Epidermal melanocyte (primary cell): ENCODE measurements around the gene GPR153.

ENCODE experiments used
- DNase-seq: peaks from one replicate; pipeline ENCODE4 v3.0.0; 2011; ENCODE audit warnings: low spot score; ENCODE audit not compliant: insufficient read length

GPR153 gene

GRCh38 chr1:6206520-6206855 is 54.4 kb downstream of the GPR153 start:
- no peak for DNase-seq

DNA sequence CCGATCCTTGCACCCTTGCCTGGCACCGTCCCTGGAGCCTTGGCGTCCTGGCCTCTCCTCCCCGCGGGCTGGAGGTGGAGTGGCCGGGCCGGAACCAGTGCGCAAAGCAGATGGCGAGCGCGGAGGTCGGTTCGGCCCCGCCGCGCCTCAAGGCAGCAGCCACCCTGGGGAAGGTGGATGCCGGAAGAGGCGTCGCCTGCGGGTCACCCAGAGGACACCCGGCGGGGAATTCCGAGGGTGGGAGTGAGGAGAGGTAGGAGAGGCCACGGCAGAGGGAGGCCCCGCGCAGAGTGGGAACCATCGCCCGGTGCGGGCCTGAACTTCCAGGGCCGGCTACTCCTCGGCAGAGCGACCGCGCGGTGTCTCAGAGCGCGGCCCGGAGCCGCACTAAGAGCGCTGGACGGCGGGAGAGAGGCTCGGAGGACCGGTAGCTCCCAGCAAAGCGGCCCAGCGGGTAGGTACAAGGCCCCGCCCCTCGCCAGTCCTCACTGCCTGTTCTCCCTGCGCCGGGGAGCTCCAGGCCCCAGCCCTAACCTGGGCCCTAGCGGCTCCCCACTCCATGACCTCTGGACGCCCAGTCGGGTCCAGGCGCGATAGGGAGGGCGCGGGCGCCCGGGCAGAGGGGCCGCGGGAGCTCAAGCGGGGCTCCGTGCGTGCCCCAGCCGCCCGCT is 54.9 kb downstream of the GPR153 start, which contains the start of gene RNF207:
Gene RNF207 (plus strand): TSS at position 271 of the 671 bp plus-strand sequence. CDS start 417 bp downstream, outside the sequence.
- DNase-seq = no peak

DNA sequence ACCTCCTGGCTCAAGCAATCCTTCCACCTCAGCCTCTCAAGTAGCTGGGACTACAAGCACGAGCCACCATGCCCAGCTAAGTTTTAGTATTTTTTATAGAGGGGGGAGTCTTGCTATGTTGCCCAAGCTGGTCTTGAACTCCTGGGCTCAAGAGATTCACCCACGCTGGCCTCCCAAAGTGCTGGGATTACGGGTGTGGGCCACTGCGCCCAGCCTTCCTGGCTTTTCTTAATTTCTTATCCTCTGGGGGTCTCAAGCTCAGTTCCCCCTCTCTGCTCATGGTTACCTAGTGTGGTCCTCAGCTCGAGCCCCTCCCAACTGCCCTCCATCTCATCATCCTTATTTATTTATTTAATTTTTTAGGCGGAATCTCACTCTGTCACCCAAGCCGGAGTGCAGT is 58.6 kb downstream of the GPR153 start:
- DNase-seq = no peak

DNA sequence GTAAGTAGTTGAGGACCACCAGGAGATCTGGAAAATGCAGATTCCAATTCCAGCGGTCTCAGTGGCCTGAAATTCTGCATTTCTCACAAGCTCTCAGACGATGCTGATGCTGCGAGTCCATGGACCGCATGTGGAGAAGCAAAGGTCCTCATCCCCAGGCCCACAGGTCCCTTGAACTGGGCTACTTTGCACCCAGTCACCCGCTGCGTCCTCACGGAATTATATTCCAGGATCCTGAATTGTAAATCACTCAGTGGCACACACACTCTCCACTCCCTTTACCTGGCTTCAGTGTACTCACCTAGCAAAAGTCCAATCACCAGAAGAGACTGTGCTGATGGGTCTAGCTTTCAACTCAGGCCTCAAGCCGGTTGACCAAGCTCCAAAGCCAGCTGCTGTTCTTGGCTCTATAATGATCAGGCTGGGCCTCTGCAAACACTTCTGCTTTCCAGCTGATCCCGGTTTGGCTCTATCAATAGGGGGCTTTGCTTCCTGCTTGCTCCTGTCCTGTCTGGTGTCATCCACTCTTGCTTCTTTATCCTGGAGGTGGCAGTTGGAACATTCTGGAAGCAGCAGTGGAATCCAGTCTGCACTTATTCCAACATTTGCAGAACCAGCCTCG is 60.6 kb downstream of the GPR153 start:
- no peak for DNase-seq

GRCh38 chr1:6199298-6200187 is 61.4 kb downstream of the GPR153 start, which contains the start of gene RPL22:
Gene RPL22, minus strand, starts transcription at chr1:6199595. Its CDS starts 22 bp downstream, at chr1:6199573.
- DNase-seq = peak; percentile 84

- DNase-seq = no peak
These were observed 62.1 kb downstream of the GPR153 start for GRCh38 chr1:6198646-6199297.

GRCh38 chr1:6197746-6198427 is 63.0 kb downstream of the GPR153 start:
- DNase-seq = no peak
